ENCODE measurements around the gene GPX4. TPM values are rescaled to one million over a fixed set of nuclear protein-coding genes. Genes with fewer than 3 reads are reported as not detected.

GPX4 gene
- total and polyA plus RNA-seq, 10 of the 15 experiments (the other 5 are each of a cell fraction or from before 2014, with no cell fraction given), result 33.3 to 749 (median 297) TPM

- H3K27ac ChIP-seq (ENCODE audit: control insufficient read depth, insufficient read depth), result no peak overlapping the region
- intact Hi-C loops (cut with micrococcal nuclease; ENCODE audit: unreplicated experiment) (no loop called here), in situ Hi-C loops (cut with MboI) (no loop called here)
- no peaks in the 10 kb centered on the region for H3K27me3 ChIP-seq (replicated peaks in 1 of 2; ENCODE audit: control insufficient read depth in 2 of 2, insufficient read depth in 2 of 2, low read length in 1 of 2)
- ChIA-PET POLR2A (interaction anchor here (0.5 to 0.6 kb wide), 2 partner anchors 33 to 83 kb away, joined by 3 to 5 read pairs; no protein-coding TSS in a partner anchor), SMC1A (ENCODE audit: uncharacterized antibody, unreplicated experiment) (interaction anchor here (1.4 kb wide), 1 partner anchor 10 kb away, joined by 5 read pairs; no protein-coding TSS in a partner anchor), CTCF (interaction anchor here (0.9 to 1.7 kb wide), 3 partner anchors 10 to 122 kb away, joined by 3 to 6 read pairs (median 3); no protein-coding TSS in a partner anchor), RAD21 (ENCODE audit: unreplicated experiment) (interaction anchor here (0.6 to 1.3 kb wide), 3 partner anchors 10 to 143 kb away, joined by 3 to 4 read pairs (median 3); no protein-coding TSS in a partner anchor)
- no peak for ATAC-seq
- no peaks in the 10 kb centered on the region for H3K9me3 ChIP-seq (replicated peaks; ENCODE audit: control insufficient read depth, insufficient read depth, low read length)
- H3K79me2 ChIP-seq (ENCODE audit: control insufficient read depth, insufficient read depth, low read length), result no peaks in the 10 kb centered on the region
- no peak overlapping the region for H3K9ac ChIP-seq (ENCODE audit: control insufficient read depth, insufficient read depth, low read length)
- TF ChIP-seq CTCF (IDR thresholded peaks at IDR 0.05 in 2 of 3, conservative IDR thresholded peaks at IDR 0.05 in 1 of 3; ENCODE audit: control insufficient read depth in 2 of 3, extremely low read depth in 1 of 3, insufficient read depth in 1 of 3, low read depth in 3 of 3, low read length in 3 of 3) (no peak), POLR2A (IDR thresholded peaks at IDR 0.05; ENCODE audit: low read depth, low read length) (0 out of 2 replicates have a peak, but pooled peaks have one; percentile 4)
- no peaks in the 10 kb centered on the region for H3K4me1 ChIP-seq (ENCODE audit: control insufficient read depth, insufficient read depth, low read length)
- H3K36me3 ChIP-seq (ENCODE audit: control insufficient read depth in 2 of 2, insufficient read depth in 2 of 2, low read length in 1 of 2), result peaks cover 3 to 48% of the 10 kb centered on the region in 2 experiments
- no peak for DNase-seq (ENCODE audit: low read depth, low spot score)
- no peak overlapping the region for H3K4me3 ChIP-seq
- H2AFZ ChIP-seq (ENCODE audit: control insufficient read depth, low read depth, low read length), result no peak overlapping the region
- 95% methylated on average over 20 of the region's 20 CpGs for WGBS (ENCODE audit: insufficient coverage, insufficient replicate concordance, low lambda C conversion rate, missing lambda C conversion rate)
- no TSS peak for BruUV-seq (replicated peaks)
- H3K4me2 ChIP-seq (ENCODE audit: control insufficient read depth, insufficient read depth), result no peak overlapping the region
- H4K20me1 ChIP-seq (ENCODE audit: control insufficient read depth, insufficient read depth), result no peaks in the 10 kb centered on the region
- no peak for FAIRE-seq
Observed at GRCh38 chr19:1123381-1123780, 19.6 kb downstream of the GPX4 start.
